Fibroblast of lung (primary cell): ENCODE measurements around the gene COLEC12. TPM values are rescaled to one million over a fixed set of nuclear protein-coding genes. Genes with fewer than 3 reads are reported as not detected.

Experiments
- DNase-seq, 2 donors: peaks; one replicate each; pipeline versions ENCODE4 v3.0.0 to v3.0.0-alpha.2; 2010; ENCODE audit warnings: low read depth in 2 of 2
- H2AFZ ChIP-seq: 2 replicates; pipeline ENCODE4 v1.5.1; 2012; ENCODE audit warnings: low read length, control low read depth, inconsistent platforms
- H3K27ac ChIP-seq: 2 replicates; pipeline ENCODE4 v1.5.1; 2011; ENCODE audit warnings: low read length, control low read depth; ENCODE audit not compliant: insufficient read depth
- H3K27me3 ChIP-seq: 2 replicates; pipeline ENCODE4 v1.5.1; 2011; ENCODE audit warnings: mild to moderate bottlenecking, low read length; ENCODE audit not compliant: control insufficient read depth, insufficient read depth
- H3K36me3 ChIP-seq: 2 replicates; pipeline ENCODE4 v1.5.1; 2011; ENCODE audit warnings: low read length; ENCODE audit not compliant: control insufficient read depth, insufficient read depth
- H3K4me1 ChIP-seq: 2 replicates; pipeline ENCODE4 v1.5.1; 2011; ENCODE audit warnings: low read length; ENCODE audit not compliant: control insufficient read depth, insufficient read depth; ENCODE audit errors: extremely low read depth
- H3K4me2 ChIP-seq: 2 replicates; pipeline ENCODE4 v1.5.1; 2011; ENCODE audit warnings: low read length, control low read depth; ENCODE audit not compliant: insufficient read depth; ENCODE audit errors: extremely low read depth
- H3K4me3 ChIP-seq, 4 experiments: fragments of 200-600 bp in 1 of 4; sonication (generic) in 1 of 4; replicated peaks in 1 of 4; 2 replicates each; pipeline ENCODE4 v1.5.1; 2011 to 2016; ENCODE audit warnings: low read length in 4 of 4, low read depth in 3 of 4, mild to moderate bottlenecking in 3 of 4, control low read depth in 2 of 4, inconsistent platforms in 1 of 4, mixed read lengths in 1 of 4; ENCODE audit not compliant: insufficient read depth in 1 of 4; ENCODE audit errors: control extremely low read depth in 1 of 4
- H3K79me2 ChIP-seq: 2 replicates; pipeline ENCODE4 v1.5.1; 2012; ENCODE audit warnings: mild to moderate bottlenecking, low read length, inconsistent platforms; ENCODE audit not compliant: control insufficient read depth, insufficient read depth
- H3K9ac ChIP-seq: 2 replicates; pipeline ENCODE4 v1.5.1; 2011; ENCODE audit warnings: mild to moderate bottlenecking, low read length, control low read depth; ENCODE audit not compliant: insufficient read depth
- H3K9me3 ChIP-seq: 2 replicates; pipeline ENCODE4 v1.5.1; 2012; ENCODE audit warnings: low read depth, low read length; ENCODE audit not compliant: control insufficient read depth, insufficient read depth
- H4K20me1 ChIP-seq: 2 replicates; pipeline ENCODE4 v1.5.1; 2011; ENCODE audit warnings: low read length; ENCODE audit not compliant: control insufficient read depth, insufficient read depth; ENCODE audit errors: extremely low read depth
- EZH2 ChIP-seq: IDR thresholded peaks from 2 replicates; pipeline ENCODE4 v1.5.1; 2012; ENCODE audit warnings: low read length, control low read depth, mild to moderate bottlenecking; ENCODE audit errors: missing control alignments
- polyA plus RNA-seq, 2 donors: library from polyadenylated mRNA; depleted of rRNA in 1 of 2; stranded (reverse) in 1 of 2; unstranded in 1 of 2; fragments of >200 nt; gene quantifications; 2 replicates each; pipeline ENCODE4 v1.2.1, GENCODE V29; 2011 to 2012; ENCODE audit warnings: missing spikeins in 1 of 2
- total RNA-seq: library from RNA; depleted of rRNA; stranded (reverse); fragments of >200 nt; gene quantifications from 2 replicates; pipeline ENCODE4 v1.2.1, GENCODE V29; 2014
- TF ChIP-seq, protein P1 (sequence below), 2 donors: IDR thresholded peaks in 1 of 2; conservative IDR thresholded peaks in 1 of 2; 1 replicate in 1 of 2; 2 replicates in 1 of 2; pipeline ENCODE4 v1.5.1; 2011 to 2012; ENCODE audit warnings: low read length in 2 of 2, control low read depth in 1 of 2, inconsistent platforms in 1 of 2, low read depth in 1 of 2, mild to moderate bottlenecking in 1 of 2

Gene COLEC12
- total and polyA plus RNA-seq, 2 donors (not counting 1 experiment from before 2014, with no cell fraction given) = 20.0 to 24.8 TPM

DNA sequence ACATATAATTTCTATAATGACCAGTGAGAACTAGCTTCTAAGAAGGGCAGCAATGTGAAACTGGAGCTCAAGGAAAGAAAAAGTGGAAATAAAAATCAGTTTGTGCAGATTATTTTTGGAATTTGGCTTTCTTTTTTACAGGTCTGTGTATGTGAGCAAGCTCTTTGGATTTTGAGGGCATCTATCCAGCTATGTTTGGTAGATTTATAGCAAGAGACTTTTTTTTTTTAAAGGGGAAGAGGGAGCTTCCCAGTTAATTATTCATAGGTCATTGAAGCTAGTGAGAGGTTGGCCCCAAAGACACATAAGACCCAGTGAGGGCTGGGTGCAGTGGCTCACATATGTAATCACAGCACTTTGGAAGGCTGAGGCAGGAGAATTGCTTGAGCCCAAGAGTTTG, 24.0 kb upstream of the COLEC12 start:
- Histone ChIP-seq H3K9me3 (no peaks in the 10 kb centered on the region), H3K4me3 (no peak overlapping the region), H3K4me1 (peaks cover 4% of the 10 kb centered on the region), H3K9ac (no peak overlapping the region), H4K20me1 (no peaks in the 10 kb centered on the region), H2AFZ (no peak overlapping the region), H3K36me3 (no peaks in the 10 kb centered on the region), H3K27ac (no peak overlapping the region), H3K27me3 (no peaks in the 10 kb centered on the region), H3K4me2 (peak overlapping the region; percentile 70), H3K79me2 (no peaks in the 10 kb centered on the region)
- no peak for TF ChIP-seq EZH2
- TF ChIP-seq, protein P1, sequence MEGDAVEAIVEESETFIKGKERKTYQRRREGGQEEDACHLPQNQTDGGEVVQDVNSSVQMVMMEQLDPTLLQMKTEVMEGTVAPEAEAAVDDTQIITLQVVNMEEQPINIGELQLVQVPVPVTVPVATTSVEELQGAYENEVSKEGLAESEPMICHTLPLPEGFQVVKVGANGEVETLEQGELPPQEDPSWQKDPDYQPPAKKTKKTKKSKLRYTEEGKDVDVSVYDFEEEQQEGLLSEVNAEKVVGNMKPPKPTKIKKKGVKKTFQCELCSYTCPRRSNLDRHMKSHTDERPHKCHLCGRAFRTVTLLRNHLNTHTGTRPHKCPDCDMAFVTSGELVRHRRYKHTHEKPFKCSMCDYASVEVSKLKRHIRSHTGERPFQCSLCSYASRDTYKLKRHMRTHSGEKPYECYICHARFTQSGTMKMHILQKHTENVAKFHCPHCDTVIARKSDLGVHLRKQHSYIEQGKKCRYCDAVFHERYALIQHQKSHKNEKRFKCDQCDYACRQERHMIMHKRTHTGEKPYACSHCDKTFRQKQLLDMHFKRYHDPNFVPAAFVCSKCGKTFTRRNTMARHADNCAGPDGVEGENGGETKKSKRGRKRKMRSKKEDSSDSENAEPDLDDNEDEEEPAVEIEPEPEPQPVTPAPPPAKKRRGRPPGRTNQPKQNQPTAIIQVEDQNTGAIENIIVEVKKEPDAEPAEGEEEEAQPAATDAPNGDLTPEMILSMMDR (conservative IDR thresholded peaks at IDR 0.05 in 1 of 2, IDR thresholded peaks at IDR 0.05 in 1 of 2; ENCODE audit: low read depth in 1 of 2, low read length in 2 of 2) = no peak
- peak; percentile 63 to 86 for DNase-seq

DNA sequence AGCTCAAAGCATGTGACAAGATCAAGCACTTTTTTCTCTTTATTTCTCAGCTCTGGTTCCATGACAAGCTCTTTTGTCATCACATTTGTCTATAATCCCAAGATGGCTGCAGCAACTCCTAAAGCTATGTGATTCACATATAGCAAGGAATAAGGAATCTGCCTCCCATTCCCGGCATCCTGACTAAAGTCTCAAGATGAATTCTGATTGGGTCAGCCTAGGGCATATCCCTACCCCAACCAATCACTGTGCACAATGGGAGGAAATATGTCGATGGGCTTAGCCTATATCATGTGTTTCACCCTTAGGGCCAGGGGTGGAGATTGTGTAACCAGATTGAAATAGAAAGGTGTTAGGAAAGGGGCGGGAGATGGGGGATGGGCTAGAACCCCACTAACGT, 23.1 kb upstream of the COLEC12 start:
- Histone ChIP-seq H3K4me3 (no peak overlapping the region), H3K4me1 (peaks cover 4% of the 10 kb centered on the region), H3K4me2 (no peak overlapping the region), H3K9me3 (no peaks in the 10 kb centered on the region), H3K36me3 (no peaks in the 10 kb centered on the region), H3K9ac (no peak overlapping the region), H3K79me2 (no peaks in the 10 kb centered on the region), H3K27me3 (no peaks in the 10 kb centered on the region), H3K27ac (no peak overlapping the region), H2AFZ (no peak overlapping the region), H4K20me1 (no peaks in the 10 kb centered on the region)
- TF ChIP-seq, protein P1 (conservative IDR thresholded peaks at IDR 0.05 in 1 of 2, IDR thresholded peaks at IDR 0.05 in 1 of 2; ENCODE audit: low read depth in 1 of 2, low read length in 2 of 2) = no peak
- no peak for TF ChIP-seq EZH2
- DNase-seq = no peak

DNA sequence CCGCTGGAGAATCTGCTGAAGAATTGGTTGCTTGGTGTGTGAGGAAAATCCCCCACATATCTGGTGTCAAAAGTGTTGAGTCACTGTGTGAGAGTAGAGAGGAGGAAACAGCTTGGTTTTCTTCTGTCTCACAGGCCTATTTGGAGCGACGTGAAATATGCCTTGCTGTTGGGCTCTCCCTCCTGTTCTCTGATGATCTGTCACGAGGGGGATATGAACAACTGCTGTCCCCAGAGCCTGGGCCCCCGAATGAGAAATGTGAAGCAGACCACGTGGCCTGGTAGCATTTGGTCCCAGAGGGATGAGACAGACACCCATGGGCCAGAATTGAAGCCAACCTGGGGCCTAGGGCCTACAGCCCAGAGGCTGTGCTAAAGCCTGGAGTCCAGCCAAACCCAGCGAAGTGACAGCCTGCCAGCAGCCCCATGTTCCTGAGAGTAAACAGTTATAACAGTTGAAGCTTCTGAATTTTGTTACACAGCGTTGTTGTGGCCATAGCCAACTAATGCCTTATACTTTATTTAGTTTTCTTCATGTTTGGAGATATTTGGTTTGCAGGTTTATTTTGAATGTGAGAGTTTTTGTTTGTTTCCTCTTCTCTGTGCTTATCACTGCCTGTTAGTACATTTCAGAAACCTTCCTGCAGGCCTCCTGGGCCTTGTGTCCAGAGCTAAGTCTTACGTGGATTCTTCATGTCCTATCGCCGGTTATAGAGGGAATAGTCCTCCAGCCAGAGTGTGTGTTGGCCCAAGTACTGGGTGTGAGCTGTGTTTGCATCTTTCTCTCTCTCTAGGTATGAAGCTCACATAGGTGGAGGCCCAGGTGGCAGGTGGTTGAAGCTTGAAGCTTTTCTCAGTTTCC, 18.7 kb upstream of the COLEC12 start:
- DNase-seq = peak; percentile 56 to 73
- no peaks in the 10 kb centered on the region for H3K9me3 ChIP-seq
- no peak overlapping the region for H3K4me3 ChIP-seq
- no peak for TF ChIP-seq EZH2
- TF ChIP-seq, protein P1 (conservative IDR thresholded peaks at IDR 0.05 in 1 of 2, IDR thresholded peaks at IDR 0.05 in 1 of 2; ENCODE audit: low read depth in 1 of 2, low read length in 2 of 2) = no peak
- H4K20me1 ChIP-seq = no peaks in the 10 kb centered on the region
- no peaks in the 10 kb centered on the region for H3K36me3 ChIP-seq
- H3K9ac ChIP-seq = no peak overlapping the region
- H3K4me1 ChIP-seq = peaks cover 2% of the 10 kb centered on the region
- no peak overlapping the region for H3K27ac ChIP-seq
- no peaks in the 10 kb centered on the region for H3K79me2 ChIP-seq
- no peak overlapping the region for H3K4me2 ChIP-seq
- peak overlapping the region; percentile 19 for H2AFZ ChIP-seq
- H3K27me3 ChIP-seq = no peaks in the 10 kb centered on the region
